Suprapubic skin (tissue), 4 donors: ENCODE measurements around the gene ALPL. TPM values are rescaled to one million over a fixed set of nuclear protein-coding genes. Genes with fewer than 3 reads are reported as not detected.

Experiments used
- DNase-seq, 2 donors: peaks; one replicate each; pipeline ENCODE4 v3.0.0-alpha.2; 2019; ENCODE audit warnings: low spot score in 2 of 2
- H3K27ac ChIP-seq: fragments of 200-600 bp; sonication (generic); one replicate; pipeline ENCODE4 v1.5.1; 2019
- H3K27me3 ChIP-seq: fragments of 200-600 bp; sonication (generic); one replicate; pipeline ENCODE4 v1.5.1; 2019
- H3K36me3 ChIP-seq: fragments of 200-600 bp; sonication (generic); one replicate; pipeline ENCODE4 v1.5.1; 2019
- H3K4me1 ChIP-seq: fragments of 200-600 bp; sonication (generic); one replicate; pipeline ENCODE4 v1.5.1; 2019
- H3K4me3 ChIP-seq: fragments of 200-600 bp; sonication (generic); one replicate; pipeline ENCODE4 v1.5.1; 2019; ENCODE audit warnings: mild to moderate bottlenecking
- H3K9me3 ChIP-seq: fragments of 200-600 bp; sonication (generic); one replicate; pipeline ENCODE4 v1.5.1; 2019
- CTCF ChIP-seq, 2 donors: fragments of 200-600 bp in 1 of 2; fragments of 450-650 bp in 1 of 2; sonication (generic) in 1 of 2; IDR thresholded peaks; one replicate each; pipeline ENCODE4 v1.5.1; 2016 to 2019; ENCODE audit warnings: antibody characterized with exemption in 2 of 2, mild to moderate bottlenecking in 1 of 2, moderate library complexity in 1 of 2
- EP300 ChIP-seq: sonication (generic); formaldehyde crosslinking; IDR thresholded peaks from one replicate; pipeline ENCODE4 v1.6.1; 2017; ENCODE audit warnings: antibody characterized with exemption
- POLR2A ChIP-seq, 2 donors: fragments of 450-650 bp; IDR thresholded peaks; one replicate each; pipeline ENCODE4 v1.6.1; 2017; ENCODE audit warnings: antibody characterized with exemption in 2 of 2, mild to moderate bottlenecking in 2 of 2, moderate library complexity in 2 of 2
- POLR2AphosphoS5 ChIP-seq, 3 donors: sonication (generic); formaldehyde crosslinking; IDR thresholded peaks; one replicate each; pipeline ENCODE4 v1.6.1; 2017; ENCODE audit warnings: antibody characterized with exemption in 3 of 3
- whole genome bisulfite sequencing: methylation state at CpG from one replicate; pipeline ENCODE4 v1.1.5; 2018; 5-methylcytosine and 5-hydroxymethylcytosine counted together
- total RNA-seq, 4 donors: library from RNA; depleted of rRNA; stranded (reverse); fragments of >200 nt; gene quantifications; one replicate each; pipeline ENCODE4 v1.1.0, GENCODE V29; 2016

ALPL gene
- total RNA-seq, 4 donors from 2014 or later = 5.1 to 9.7 (median 6.0) TPM

GRCh38 chr1:21543598-21543997 is 34.4 kb downstream of the ALPL start:
- Histone ChIP-seq H3K27ac (no peak overlapping the region), H3K4me1 (peaks cover 30% of the 10 kb centered on the region), H3K4me3 (no peak overlapping the region), H3K9me3 (no peaks in the 10 kb centered on the region), H3K27me3 (peaks cover 5% of the 10 kb centered on the region), H3K36me3 (no peaks in the 10 kb centered on the region)
- 37% methylated on average over 5 of the region's 6 CpGs for WGBS
- TF ChIP-seq POLR2AphosphoS5 (IDR thresholded peaks at IDR 0.05) (no peak), CTCF (IDR thresholded peaks at IDR 0.05) (no peak), POLR2A (IDR thresholded peaks at IDR 0.05) (no peak), EP300 (no peak)
- no peak for DNase-seq

- TF ChIP-seq POLR2AphosphoS5 (IDR thresholded peaks at IDR 0.05) (no peak), CTCF (IDR thresholded peaks at IDR 0.05) (no peak), POLR2A (IDR thresholded peaks at IDR 0.05) (no peak), EP300 (no peak)
- Histone ChIP-seq H3K4me3 (no peak overlapping the region), H3K27me3 (peaks cover 8% of the 10 kb centered on the region), H3K4me1 (peaks cover 30% of the 10 kb centered on the region), H3K36me3 (no peaks in the 10 kb centered on the region), H3K9me3 (no peaks in the 10 kb centered on the region), H3K27ac (no peak overlapping the region)
- 75% methylated on average over 3 of the region's 4 CpGs for WGBS
- no peak for DNase-seq
These were observed 34.9 kb downstream of the ALPL start for GRCh38 chr1:21544095-21544494.

GRCh38 chr1:21546122-21546825 is 37.1 kb downstream of the ALPL start:
- no peak for TF ChIP-seq POLR2AphosphoS5 (IDR thresholded peaks at IDR 0.05)
- no peak for TF ChIP-seq EP300
- no peak for TF ChIP-seq POLR2A (IDR thresholded peaks at IDR 0.05)
- TF ChIP-seq CTCF (IDR thresholded peaks at IDR 0.05) = no peak
- peaks cover 20% of the 10 kb centered on the region for H3K4me1 ChIP-seq
- no peaks in the 10 kb centered on the region for H3K9me3 ChIP-seq
- peaks cover 13% of the 10 kb centered on the region for H3K27me3 ChIP-seq
- no peaks in the 10 kb centered on the region for H3K36me3 ChIP-seq
- H3K27ac ChIP-seq = no peak overlapping the region
- WGBS = 83% methylated on average over 7 of the region's 11 CpGs
- no peak for DNase-seq
- H3K4me3 ChIP-seq = no peak overlapping the region

- Histone ChIP-seq H3K4me3 (no peak overlapping the region), H3K4me1 (peaks cover 8% of the 10 kb centered on the region), H3K9me3 (no peaks in the 10 kb centered on the region), H3K36me3 (no peaks in the 10 kb centered on the region), H3K27me3 (peaks cover 13% of the 10 kb centered on the region), H3K27ac (no peak overlapping the region)
- TF ChIP-seq POLR2AphosphoS5 (IDR thresholded peaks at IDR 0.05) (no peak), EP300 (no peak), CTCF (IDR thresholded peaks at IDR 0.05) (no peak), POLR2A (IDR thresholded peaks at IDR 0.05) (no peak)
- no peak for DNase-seq
- WGBS = 60% methylated on average over 1 of the region's 11 CpGs
These were observed 38.7 kb downstream of the ALPL start for GRCh38 chr1:21547876-21548275.

GRCh38 chr1:21550097-21550496 is 40.9 kb downstream of the ALPL start:
- Histone ChIP-seq H3K4me3 (no peak overlapping the region), H3K4me1 (no peaks in the 10 kb centered on the region), H3K9me3 (no peaks in the 10 kb centered on the region), H3K36me3 (no peaks in the 10 kb centered on the region), H3K27me3 (peaks cover 18% of the 10 kb centered on the region), H3K27ac (no peak overlapping the region)
- 68% methylated on average over 5 of the region's 5 CpGs for WGBS
- no peak for DNase-seq
- no peak for TF ChIP-seq POLR2AphosphoS5 (IDR thresholded peaks at IDR 0.05)
- no peak for TF ChIP-seq POLR2A (IDR thresholded peaks at IDR 0.05)
- TF ChIP-seq EP300 = no peak
- no peak for TF ChIP-seq CTCF (IDR thresholded peaks at IDR 0.05)
